ENCODE results near the gene CSNK1A1L. TPM values are rescaled to one million over a fixed set of nuclear protein-coding genes. Genes with fewer than 3 reads are reported as not detected.
A peak's percentile ranks its signal among the peaks of the same experiment; 100 is the strongest.
"Not testable (repeated sequence)": the region's sequence is repeated elsewhere in the genome, so short reads cannot be mapped to it uniquely, and the experiment has no call there.

The CSNK1A1L gene
- total RNA-seq, 4 donors from 2014 or later: not detected

DNA sequence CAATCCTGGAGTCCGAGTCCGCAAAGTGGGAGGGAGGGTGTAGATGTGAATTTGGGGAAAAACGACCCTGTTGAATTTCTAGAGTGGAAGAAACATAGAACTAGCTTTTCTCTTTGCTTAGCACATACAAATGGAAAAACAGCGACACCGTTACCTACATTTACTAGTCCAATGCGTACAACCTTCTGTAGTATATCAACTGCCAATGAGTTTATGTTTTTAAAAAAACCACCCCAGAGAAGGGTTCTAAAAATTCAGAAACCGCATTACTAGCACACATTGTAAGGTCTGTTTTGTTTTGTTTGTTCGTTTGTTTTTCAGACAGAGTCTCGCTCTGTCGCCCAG lies 45.6 kb downstream of the CSNK1A1L start:
- no peak for DNase-seq
- H3K9me3 ChIP-seq: no peaks in the 10 kb centered on the region
- peak overlapping the region; percentile 75 to 85 (median 80) for H3K27ac ChIP-seq
- H3K27me3 ChIP-seq: no peaks in the 10 kb centered on the region
- 16 to 20% methylated on average over 10 of the region's 10 CpGs for WGBS, 2 donors
- H3K4me1 ChIP-seq: peaks cover 7 to 8% of the 10 kb centered on the region in 2 donors
- TF ChIP-seq, protein P1, sequence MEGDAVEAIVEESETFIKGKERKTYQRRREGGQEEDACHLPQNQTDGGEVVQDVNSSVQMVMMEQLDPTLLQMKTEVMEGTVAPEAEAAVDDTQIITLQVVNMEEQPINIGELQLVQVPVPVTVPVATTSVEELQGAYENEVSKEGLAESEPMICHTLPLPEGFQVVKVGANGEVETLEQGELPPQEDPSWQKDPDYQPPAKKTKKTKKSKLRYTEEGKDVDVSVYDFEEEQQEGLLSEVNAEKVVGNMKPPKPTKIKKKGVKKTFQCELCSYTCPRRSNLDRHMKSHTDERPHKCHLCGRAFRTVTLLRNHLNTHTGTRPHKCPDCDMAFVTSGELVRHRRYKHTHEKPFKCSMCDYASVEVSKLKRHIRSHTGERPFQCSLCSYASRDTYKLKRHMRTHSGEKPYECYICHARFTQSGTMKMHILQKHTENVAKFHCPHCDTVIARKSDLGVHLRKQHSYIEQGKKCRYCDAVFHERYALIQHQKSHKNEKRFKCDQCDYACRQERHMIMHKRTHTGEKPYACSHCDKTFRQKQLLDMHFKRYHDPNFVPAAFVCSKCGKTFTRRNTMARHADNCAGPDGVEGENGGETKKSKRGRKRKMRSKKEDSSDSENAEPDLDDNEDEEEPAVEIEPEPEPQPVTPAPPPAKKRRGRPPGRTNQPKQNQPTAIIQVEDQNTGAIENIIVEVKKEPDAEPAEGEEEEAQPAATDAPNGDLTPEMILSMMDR (IDR thresholded peaks at IDR 0.05): no peak
- TF ChIP-seq POLR2A (IDR thresholded peaks at IDR 0.05): no peak
- peak overlapping the region; percentile 67 to 76 (median 70) for H3K4me3 ChIP-seq (replicated peaks in 1 of 3)
- intact Hi-C loops (cut with DNase I): no loop called here
- H3K36me3 ChIP-seq: no peaks in the 10 kb centered on the region

DNA sequence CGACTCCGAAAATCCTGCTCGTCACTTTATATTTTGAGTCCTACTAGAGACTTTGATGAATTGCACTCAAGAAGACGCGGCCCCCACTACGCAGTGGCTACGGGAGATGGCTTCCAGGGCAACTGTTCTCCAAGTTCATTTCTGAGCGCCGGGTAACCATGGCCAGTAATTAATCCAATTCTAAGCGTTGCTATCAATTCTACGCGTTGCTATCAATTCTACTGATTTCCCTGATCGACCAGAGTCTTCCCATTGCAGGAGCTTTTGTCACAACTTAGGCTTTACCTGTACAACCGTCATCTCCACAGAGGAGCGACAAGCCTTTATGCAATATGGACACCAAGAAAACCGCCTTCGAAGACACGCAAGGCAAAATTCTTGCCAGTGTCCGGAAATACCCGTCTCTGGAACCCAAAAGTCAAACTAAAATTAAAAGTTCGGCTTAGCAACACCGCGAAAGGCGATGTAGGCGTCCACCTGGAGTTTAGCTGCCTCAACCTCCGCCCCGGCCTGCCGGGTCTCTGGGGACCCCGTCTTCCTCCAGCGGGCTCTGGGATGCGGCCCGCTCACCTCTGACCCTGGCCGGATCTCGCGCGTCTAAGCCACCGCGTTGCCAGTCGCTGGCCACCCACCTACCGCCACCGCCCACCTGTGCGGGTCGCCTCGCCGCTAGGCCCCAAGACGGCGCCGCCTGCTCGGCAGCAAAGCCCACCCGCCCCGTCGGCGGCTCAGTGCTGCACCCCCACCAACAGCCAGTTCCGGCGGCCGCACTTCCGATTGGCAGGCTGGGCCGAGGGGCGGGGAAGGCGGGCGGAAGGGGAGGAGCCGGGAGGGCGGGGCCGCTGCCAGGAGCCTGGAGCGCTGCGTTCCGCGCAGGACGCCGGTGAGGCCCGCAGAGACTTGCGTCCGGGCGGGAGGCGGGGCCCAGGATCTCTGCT lies 46.3 kb downstream of the CSNK1A1L start, which contains the start of gene SUPT20H:
SUPT20H (minus strand) TSS at position 779 of the 938 bp plus-strand sequence. CDS start 8,198 bp downstream, outside the sequence.
- peak within 1 kb of the TSS; percentile 75 to 85 (median 80) for H3K27ac ChIP-seq

GRCh38 chr13:37056228-37056627 lies 49.2 kb downstream of the CSNK1A1L start:
- H3K4me1 ChIP-seq; DNase-seq; H3K27ac ChIP-seq; H3K9me3 ChIP-seq; H3K27me3 ChIP-seq; intact Hi-C loops (cut with DNase I); H3K4me3 ChIP-seq (replicated peaks in 1 of 3); H3K36me3 ChIP-seq: not testable (repeated sequence)
- WGBS, 2 donors: 92 to 100% methylated on average over 2 of the region's 2 CpGs

More for the DNA sequence above, 46.3 kb downstream of the CSNK1A1L start, which contains the start of gene SUPT20H:
- H3K27me3 ChIP-seq: no peaks in the 10 kb centered on the region
- TF ChIP-seq POLR2A (IDR thresholded peaks at IDR 0.05): peak; percentile 42 to 91
- TF ChIP-seq, protein P1 (IDR thresholded peaks at IDR 0.05): no peak
- intact Hi-C loops (cut with DNase I): no loop called here
- 1 to 2% methylated on average over 34 to 37 of the region's 75 CpGs for WGBS, 2 donors
- no peaks in the 10 kb centered on the region for H3K9me3 ChIP-seq
- H3K4me3 ChIP-seq (replicated peaks in 1 of 3): peak within 1 kb of the TSS; percentile 67 to 76 (median 70)
- H3K4me1 ChIP-seq: peaks cover 7 to 8% of the 10 kb centered on the region in 2 donors
- no peaks in the 10 kb centered on the region for H3K36me3 ChIP-seq
- peak; percentile 93 to 94 for DNase-seq

Other genes starting within 250 kb of the CSNK1A1L start
- gene SMAD9, start 185.4 kb downstream of the CSNK1A1L start, total RNA-seq: 100 to 1,000 TPM in 2 of 4 donors, 10 to 100 TPM in 2; 83.0 to 110 (median 102) TPM
- 10 to 100 TPM; 41.4 to 74.1 (median 70.0) TPM for gene ALG5, start 106.3 kb downstream of the CSNK1A1L start, total RNA-seq
- 10 to 100 TPM; 16.8 to 42.5 (median 23.7) TPM for gene EXOSC8, start 104.9 kb downstream of the CSNK1A1L start, total RNA-seq
- gene SUPT20H, start 46.0 kb downstream of the CSNK1A1L start, total RNA-seq: 10 to 100 TPM; 59.5 to 85.6 (median 72.9) TPM

Measured in thyroid gland (tissue), 4 donors.